Lower leg skin (tissue), 3 donors: ENCODE measurements around the gene C1QTNF8.

Source experiments
- CTCF ChIP-seq, 3 donors: fragments of 450-650 bp; IDR thresholded peaks; one replicate each; pipeline ENCODE4 v1.5.1; 2016; ENCODE audit warnings: antibody characterized with exemption in 3 of 3, mild to moderate bottlenecking in 3 of 3, moderate library complexity in 2 of 3
- POLR2A ChIP-seq, 2 donors: fragments of 450-650 bp; IDR thresholded peaks; one replicate each; pipeline ENCODE4 v1.6.1; 2016 to 2017; ENCODE audit warnings: antibody characterized with exemption in 2 of 2, mild to moderate bottlenecking in 1 of 2, moderate library complexity in 1 of 2

- TF ChIP-seq CTCF (IDR thresholded peaks at IDR 0.05) (no peak), POLR2A (IDR thresholded peaks at IDR 0.05) (no peak)
Observed at GRCh38 chr16:1054660-1055556, 41.1 kb downstream of the C1QTNF8 start.
